KOPT-K1 (cell line): ENCODE data around the gene SDK2.
"Not testable (repeated sequence)": the region's sequence is repeated elsewhere in the genome, so short reads cannot be mapped to it uniquely, and the experiment has no call there.

Experiments
- H3K27ac ChIP-seq: fragments of 200-600 bp; sonication (generic); 2 replicates; pipeline ENCODE4 v1.5.1; 2016; ENCODE audit warnings: antibody characterized with exemption, mild to moderate bottlenecking, low read depth, low read length; ENCODE audit not compliant: poor library complexity, severe bottlenecking
- H3K36me3 ChIP-seq: fragments of 200-600 bp; sonication (generic); 2 replicates; pipeline ENCODE4 v1.5.1; 2017; ENCODE audit warnings: antibody characterized with exemption, mild to moderate bottlenecking, low read length, moderate library complexity; ENCODE audit not compliant: insufficient read depth
- H3K9me3 ChIP-seq: fragments of 200-600 bp; sonication (generic); 2 replicates; pipeline ENCODE4 v1.5.1; 2017; ENCODE audit warnings: antibody characterized with exemption, low read length, mild to moderate bottlenecking; ENCODE audit not compliant: insufficient read depth, poor library complexity, severe bottlenecking

SDK2 gene

DNA sequence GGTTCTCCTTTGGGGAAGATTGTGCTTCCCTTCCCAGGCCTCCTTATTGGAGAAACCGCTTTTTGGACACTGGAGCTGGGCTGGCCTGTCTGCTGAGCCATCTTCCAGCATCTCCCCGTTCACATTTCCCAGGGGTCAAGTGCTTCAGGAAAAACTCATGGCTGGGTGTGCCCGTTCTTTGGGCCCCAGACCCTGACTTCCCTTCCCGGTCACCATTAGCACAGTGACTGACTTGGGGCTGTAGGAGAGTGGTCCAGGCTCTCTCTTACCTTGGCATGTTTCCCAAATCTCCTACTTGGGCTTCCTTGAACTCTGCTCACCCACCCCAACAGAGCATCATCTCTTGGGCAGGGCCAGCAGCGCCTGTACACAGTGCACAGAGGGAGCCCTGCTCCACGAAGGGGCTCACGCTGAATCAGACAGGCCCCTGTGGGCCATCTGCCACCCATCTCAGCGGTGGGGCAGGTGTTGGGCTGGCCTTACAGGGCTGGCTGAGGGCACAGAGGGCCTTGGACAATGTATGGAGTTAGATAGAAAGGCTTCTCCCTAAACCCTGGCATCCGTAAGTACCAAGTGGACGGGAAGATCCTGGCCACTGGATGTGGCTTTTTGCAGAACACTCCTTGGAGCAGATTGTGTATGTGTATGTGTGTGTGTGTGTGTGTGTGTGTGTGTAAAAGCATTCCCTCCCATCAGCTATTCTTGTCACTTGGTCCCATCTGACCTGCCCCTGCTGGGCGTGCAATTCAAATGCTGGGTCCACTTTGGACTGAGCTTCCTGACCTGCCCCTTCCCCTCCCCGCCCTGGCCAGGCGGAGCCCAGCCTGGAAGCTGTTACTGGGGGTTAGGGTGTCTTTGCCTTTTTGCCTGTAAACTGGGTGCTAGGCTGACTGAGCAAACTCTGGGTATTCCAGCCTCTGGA is 307.6 kb downstream of the SDK2 start:
- Histone ChIP-seq H3K27ac (no peak overlapping the region), H3K36me3 (no peaks in the 10 kb centered on the region), H3K9me3 (no peaks in the 10 kb centered on the region)

DNA sequence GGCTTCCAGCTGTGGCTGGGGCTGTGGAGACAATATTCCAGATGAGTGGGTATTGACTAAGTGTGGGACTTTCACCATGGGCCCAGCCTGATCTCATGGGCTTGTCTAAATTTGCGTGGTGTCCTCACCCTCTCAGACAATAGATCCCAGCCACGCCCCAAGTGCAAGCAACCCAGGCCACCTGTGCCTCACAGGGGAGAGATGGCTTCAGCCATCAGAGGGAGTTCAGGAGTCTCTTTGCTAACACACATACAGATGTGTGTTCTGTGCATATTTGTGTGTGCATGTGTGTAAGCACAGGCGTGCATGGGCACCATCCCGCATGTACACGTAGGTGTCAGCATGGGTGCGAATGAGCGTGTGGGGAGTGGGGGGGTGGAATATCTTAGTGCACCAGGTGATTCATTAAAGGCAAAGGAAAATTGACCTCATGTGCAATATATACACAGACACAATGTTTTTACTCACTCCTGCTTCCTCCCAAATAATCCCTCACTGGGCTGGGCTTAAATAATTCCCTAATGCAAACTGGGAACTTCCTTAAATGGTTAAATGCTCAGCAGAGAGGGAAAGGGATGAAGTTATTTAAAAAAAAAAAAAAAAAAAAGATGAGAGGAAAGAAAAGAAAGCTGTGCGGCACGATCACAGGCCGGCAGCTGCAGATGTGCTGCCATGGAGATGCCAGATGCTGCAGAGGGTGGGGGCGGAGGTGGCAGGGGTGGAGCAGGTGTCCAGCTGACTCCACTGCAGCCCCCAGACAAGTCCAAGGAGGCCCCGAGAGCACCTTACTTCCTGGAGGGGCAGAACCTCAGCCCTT is 308.4 kb downstream of the SDK2 start:
- H3K27ac ChIP-seq = no peak overlapping the region
- no peaks in the 10 kb centered on the region for H3K36me3 ChIP-seq
- no peaks in the 10 kb centered on the region for H3K9me3 ChIP-seq

DNA sequence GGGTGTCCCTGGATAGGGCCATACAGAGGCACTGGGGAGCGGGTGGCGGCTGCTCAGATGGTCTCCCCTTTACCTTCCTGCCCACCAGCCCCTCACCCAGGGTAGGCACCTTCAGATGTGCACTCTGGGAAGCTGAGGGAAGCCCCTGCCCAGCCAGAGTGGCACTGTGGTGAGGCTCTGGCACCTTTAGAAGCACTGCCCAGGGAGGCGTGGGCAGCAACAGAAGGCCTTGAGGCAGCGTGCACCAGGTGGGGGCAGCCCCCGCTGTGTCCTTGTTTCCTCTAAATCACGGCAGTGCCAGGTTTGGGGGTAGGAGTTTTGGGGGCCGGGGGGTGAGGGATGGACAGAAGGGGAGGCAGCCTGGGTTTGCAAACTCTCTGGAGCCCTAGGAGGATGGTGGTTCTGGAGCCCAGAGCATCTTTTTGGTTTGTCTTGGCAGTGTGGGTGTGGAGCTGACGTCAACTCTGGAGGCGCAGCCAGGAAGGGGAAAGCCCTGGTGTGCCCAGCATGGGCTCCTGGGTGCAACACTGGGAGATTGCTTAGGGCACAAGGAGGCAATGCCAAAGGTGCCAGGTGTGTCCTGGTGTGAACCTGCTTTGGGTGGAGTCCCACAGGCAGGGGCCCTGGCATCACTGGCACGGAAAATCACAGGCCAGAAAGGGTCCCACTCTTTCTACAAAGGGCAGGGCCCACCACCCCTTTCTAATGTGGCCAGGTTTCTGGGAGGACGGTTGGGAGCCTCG is 309.3 kb downstream of the SDK2 start:
- no peaks in the 10 kb centered on the region for H3K9me3 ChIP-seq
- no peaks in the 10 kb centered on the region for H3K36me3 ChIP-seq
- no peak overlapping the region for H3K27ac ChIP-seq

DNA sequence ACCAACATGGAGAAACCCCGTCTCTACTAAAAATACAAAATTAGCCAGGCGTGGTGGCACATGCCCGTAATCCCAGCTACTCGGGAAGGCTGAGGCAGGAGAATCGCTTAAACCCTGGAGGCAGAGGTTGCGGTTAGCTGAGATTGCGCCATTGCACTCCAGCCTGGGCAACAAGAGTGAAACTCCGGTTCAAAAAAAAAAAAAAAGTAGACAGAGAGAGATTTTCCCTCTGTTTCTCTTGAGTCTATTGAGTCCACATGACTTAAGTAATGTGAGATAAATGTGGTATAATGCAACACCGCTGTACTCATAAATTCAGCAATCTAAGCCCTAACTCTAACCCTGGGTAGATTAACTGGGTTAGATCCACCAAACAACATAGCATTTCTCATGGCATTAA is 310.8 kb downstream of the SDK2 start:
- H3K36me3 ChIP-seq, H3K27ac ChIP-seq, H3K9me3 ChIP-seq: not testable (repeated sequence)

DNA sequence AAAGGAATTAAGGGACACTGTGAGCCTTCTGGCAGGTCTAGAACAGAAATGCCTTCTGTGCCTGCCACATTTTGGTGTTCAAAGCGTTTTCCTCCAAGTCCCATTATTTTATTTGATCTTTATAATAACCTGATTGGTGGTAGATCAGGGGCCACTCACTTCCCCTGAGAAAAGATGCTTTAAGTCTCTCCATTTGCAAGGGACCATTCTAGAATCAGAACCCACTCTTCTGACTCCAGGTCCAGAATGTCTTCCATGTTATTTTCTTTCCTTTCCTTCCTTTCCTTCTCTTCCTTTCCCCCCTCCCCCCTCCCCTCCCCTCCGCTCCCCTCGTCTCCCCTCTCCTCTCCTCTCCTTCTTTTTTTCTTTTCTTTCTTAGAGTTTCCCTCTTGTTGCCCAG is 313.2 kb downstream of the SDK2 start:
- Histone ChIP-seq H3K27ac (no peak overlapping the region), H3K9me3 (no peaks in the 10 kb centered on the region), H3K36me3 (no peaks in the 10 kb centered on the region)

DNA sequence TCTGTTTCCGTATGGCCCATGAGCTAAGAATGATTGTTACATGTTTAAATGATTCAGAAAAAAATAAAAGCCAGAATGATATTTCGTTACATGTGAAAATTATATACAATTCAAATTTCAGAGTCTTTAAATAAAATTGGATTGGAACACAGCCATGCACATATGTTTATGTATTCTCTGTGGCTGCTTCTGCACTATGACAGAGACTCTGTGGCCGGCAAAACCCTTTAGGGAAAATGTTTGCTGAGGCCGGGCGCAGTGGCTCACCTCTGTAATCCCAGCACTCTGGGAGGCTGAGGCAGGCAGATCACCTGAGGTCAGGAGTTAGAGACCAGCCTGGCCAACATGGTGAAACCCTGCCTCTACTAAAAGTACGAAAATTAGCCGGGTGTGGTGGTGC is 316.6 kb downstream of the SDK2 start:
- H3K27ac ChIP-seq = no peak overlapping the region
- H3K36me3 ChIP-seq = no peaks in the 10 kb centered on the region
- H3K9me3 ChIP-seq = no peaks in the 10 kb centered on the region

DNA sequence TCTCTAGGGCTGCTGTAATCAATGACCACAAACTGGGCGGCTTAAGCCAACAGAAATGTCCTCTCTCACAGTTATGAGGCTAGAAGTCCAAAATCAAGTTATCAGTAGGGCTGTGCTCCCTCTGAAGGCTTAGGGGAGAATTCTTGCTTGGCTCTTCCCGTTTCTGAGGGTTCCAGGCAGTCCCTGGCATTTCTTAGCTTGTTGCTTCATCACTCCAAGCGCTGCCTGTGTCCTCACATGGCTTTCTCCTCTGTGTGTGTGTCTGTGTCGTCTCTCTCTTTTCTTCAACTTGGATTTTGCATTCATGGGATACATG is 318.8 kb downstream of the SDK2 start:
- Histone ChIP-seq H3K27ac (no peak overlapping the region), H3K36me3 (no peaks in the 10 kb centered on the region), H3K9me3 (no peaks in the 10 kb centered on the region)

DNA sequence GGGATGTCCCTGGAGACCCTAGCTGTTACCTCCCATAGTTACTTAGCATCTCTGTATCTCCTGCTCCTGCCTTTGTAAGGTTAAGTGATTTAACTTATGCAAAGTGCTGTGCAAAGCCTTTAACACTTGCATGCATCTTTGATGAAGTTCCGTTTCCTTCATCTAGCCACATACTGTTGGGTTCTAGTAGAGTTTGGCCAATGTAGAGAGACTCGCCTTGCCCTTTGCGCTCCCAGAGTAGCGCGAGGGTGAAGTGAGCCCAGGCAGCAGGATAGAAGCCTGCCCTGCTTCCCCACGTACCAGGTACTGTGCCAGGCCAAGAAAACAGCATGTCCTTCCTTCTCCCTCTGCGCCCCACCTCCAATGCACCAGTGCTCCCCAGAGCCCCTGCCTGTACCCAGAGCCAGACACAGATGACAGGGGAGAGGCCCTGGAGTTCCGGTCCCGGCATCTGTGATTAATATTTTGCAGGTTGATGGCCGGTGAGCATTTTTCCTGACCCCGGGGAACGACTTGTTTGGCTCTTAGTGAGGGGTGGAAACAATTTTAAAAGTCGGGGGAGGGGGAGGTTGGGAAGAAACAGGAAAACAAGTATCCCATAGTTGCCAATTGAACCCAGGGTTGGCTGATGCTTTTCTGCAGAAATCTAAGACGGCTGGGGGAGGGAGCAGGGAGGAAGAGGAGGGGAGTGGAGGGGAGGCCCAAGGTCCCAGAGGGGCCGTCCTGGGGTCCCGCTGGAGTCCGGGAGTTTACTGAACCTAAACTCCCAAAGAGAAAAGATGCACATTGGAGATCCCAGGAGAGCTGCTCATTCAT is 319.3 kb downstream of the SDK2 start:
- H3K27ac ChIP-seq = no peak overlapping the region
- no peaks in the 10 kb centered on the region for H3K36me3 ChIP-seq
- H3K9me3 ChIP-seq = no peaks in the 10 kb centered on the region

DNA sequence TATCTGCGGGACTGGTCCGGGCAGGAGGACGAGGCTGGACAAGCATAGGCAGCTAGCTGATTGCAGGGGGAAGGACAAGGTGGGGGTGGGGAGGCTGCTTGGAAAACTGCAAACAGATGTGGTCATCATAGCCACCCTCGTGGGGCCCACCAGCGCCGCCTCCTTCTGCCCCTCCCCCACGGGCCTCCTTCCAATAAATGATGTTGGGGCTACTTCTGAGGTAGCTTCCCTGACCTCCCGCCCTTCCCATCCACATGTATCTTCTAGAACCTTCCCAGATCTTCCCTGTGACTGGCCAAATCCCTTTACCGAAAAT is 320.1 kb downstream of the SDK2 start:
- no peaks in the 10 kb centered on the region for H3K9me3 ChIP-seq
- H3K36me3 ChIP-seq = no peaks in the 10 kb centered on the region
- no peak overlapping the region for H3K27ac ChIP-seq

DNA sequence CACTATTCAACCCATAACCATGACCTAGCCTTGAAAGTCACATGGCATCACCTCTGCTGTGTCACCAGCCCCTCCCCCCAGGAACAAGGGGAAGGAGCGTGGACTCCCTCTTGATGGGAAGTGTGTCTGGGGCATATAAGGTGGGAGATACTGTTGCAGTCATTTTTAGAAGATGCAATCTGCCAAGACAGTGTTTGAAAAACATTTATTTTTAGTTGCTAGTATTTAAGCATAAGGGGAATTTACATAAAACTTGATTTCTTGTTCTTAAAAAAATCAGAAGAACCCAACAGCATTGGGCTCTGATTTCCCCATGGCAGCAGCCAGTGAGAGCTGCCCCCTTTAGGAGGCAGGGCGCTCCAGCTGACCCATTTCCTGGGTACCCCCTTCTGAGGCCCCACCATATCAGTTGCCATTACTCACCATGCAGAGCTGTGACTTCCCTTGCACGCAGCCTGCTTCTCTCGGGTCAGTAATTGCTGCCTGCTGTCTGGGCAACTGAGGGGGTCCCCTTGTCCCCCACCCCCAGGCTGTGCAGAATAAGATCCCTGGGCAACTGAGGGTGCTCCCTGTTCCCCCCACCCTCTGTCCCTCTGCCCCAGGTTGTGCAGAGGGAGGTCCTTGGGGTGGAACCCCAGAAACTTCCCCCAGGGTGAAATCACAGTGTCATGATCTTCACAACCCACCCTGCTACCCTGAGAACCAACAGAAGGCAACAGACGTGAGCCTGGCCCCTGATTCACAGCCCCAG is 320.7 kb downstream of the SDK2 start:
- H3K9me3 ChIP-seq = no peaks in the 10 kb centered on the region
- H3K36me3 ChIP-seq = no peaks in the 10 kb centered on the region
- H3K27ac ChIP-seq = no peak overlapping the region

DNA sequence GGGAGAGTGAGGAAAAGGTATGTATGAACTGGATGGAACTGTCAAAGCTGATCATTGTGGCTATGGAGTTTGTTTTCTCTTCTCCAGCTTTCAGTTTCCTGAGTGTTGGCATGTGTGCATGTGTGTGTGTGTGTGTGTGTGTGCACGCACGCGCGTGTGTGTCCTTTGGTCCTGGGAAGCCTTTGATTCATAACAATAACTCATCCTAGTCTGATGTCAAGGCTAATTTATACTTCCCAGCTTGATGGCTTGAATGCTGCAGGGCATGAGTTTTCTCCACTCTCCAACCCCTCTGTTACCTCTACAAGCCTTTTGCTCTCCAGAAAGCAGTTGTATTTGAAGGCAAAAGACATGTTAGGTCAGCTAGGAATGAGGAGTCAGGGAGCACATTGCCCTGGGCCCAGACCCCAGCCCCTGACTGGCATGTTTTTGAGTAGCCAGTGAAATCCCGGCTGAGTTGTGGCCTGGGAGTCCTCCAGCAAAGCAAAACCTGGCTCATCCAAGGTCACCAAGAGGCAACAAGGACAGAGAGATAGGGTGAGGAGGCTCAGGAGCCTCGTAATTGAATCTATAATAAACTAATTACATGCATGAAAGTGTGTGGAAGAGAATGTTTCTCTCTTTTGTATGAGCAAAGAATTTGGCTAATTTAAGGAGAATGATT is 323.5 kb downstream of the SDK2 start:
- Histone ChIP-seq H3K9me3 (no peaks in the 10 kb centered on the region), H3K36me3 (no peaks in the 10 kb centered on the region), H3K27ac (no peak overlapping the region)

DNA sequence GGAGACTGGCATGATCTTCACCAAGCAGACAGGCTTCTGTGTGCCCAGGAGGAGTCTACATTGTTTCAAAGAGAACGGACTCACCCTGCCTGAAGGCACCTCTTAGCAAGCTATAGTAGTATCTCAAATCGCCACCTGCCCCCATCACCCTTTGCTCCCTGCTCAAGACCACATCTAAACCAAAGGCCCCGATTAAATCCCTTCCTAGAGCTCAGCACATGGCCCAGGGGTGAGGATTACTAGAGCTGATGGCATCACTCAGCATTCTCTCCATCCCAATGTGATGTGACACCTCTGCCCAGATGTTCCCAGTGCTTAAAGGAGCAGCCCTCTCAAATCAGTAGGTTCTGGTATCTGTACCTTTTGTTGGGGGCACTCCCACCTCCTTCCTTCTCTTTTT is 324.5 kb downstream of the SDK2 start:
- Histone ChIP-seq H3K9me3 (no peaks in the 10 kb centered on the region), H3K36me3 (no peaks in the 10 kb centered on the region), H3K27ac (no peak overlapping the region)

DNA sequence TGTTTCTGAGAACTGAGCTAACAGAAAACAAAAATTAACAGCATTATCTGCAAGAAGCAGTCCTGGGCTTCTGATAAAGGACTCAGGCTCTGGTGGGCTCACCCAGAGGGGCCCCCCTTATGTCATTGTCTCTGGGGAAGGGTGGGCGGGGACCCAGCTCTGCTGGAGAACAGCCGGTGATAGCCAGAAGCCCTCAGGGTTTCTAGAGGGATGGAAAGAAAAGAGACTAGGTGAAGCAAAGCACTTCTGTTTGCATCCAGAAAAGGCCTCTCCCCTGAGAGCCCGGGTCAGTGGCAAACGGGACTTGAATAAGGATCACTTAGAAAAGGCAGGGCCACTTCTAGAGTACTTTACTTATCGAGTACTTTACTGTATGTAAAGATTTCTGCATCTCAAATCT is 325.4 kb downstream of the SDK2 start:
- no peaks in the 10 kb centered on the region for H3K9me3 ChIP-seq
- H3K36me3 ChIP-seq = no peaks in the 10 kb centered on the region
- no peak overlapping the region for H3K27ac ChIP-seq

DNA sequence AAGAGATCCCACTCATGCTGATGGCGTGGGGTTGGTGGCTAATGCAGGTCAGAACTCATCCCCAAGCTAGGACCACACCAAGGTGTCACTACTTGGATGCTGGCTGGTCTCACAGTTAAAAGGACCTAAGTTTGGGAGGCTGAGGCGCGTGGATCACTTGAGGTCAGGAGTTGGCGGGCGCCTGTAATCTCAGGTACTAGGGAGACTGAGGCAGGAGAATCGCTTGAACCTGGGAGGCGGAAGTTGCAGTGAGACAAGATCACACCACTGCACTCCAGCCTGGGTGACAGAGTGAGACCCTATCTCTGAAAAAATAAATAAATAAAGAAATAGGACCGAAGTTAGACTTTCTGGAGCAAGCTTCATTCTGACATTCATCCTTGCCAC is 325.8 kb downstream of the SDK2 start:
- H3K36me3 ChIP-seq = no peaks in the 10 kb centered on the region

More for the DNA sequence above, 325.8 kb downstream of the SDK2 start:
- H3K9me3 ChIP-seq = no peaks in the 10 kb centered on the region
- H3K27ac ChIP-seq = no peak overlapping the region
